SK-N-MC (cell line): Measurements from ENCODE around the gene SPOP.

ENCODE experiments used
- EZH2 ChIP-seq: fragments of 200-600 bp; sonication (generic); IDR thresholded peaks from one replicate; pipeline ENCODE4 v1.6.1; 2017; ENCODE audit warnings: antibody characterized with exemption
- POLR2AphosphoS5 ChIP-seq: IDR thresholded peaks from 2 replicates; pipeline ENCODE4 v1.6.1; 2012; ENCODE audit warnings: mild to moderate bottlenecking, low read depth, low read length, borderline replicate concordance

DNA sequence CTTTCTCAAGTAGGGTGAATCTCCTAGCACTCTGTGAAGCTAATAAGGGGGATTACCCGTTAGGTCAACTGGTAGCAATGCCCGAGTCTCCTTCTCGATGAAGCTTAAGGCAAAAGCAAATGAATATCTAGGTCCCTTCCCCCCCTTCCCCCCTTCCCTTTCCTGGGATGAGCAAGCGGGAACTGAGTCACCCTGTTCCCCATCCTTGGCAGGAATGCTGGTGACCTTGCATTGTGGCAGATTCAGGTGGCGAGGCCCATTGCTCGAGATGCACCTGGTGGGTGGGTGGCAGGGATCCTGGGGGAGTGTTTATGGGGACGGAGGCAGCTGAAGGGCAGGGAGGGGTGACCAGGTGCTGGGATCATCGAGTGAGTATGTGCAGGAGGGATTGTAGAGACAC is 95.1 kb downstream of the SPOP start:
- TF ChIP-seq EZH2 (no peak), POLR2AphosphoS5 (no peak)
